B cell (primary cell): Measurements from ENCODE around the gene CTNNA3. TPM values are rescaled to one million over a fixed set of nuclear protein-coding genes. Genes with fewer than 3 reads are reported as not detected.

Experiments used
- ATAC-seq: fragments of 200-7000 bp; cut with Tn5 transposase; one replicate; pipeline ENCODE4 v1.10.0; 2021; ENCODE audit warnings: low read depth, mild to moderate bottlenecking, moderate number of reproducible peaks, moderate library complexity
- CTCF ChIA-PET: fragments of 350-600 bp; sonication (Branson Sonifier 250); formaldehyde crosslinking; loops from one replicate; lab custom pipeline; 2021; ENCODE audit warnings: antibody characterized with exemption, inconsistent platforms; lab: Charles Lee
- POLR2A ChIA-PET: fragments of 350-600 bp; sonication (Branson Sonifier 250); formaldehyde crosslinking; loops from one replicate; lab custom pipeline; 2021; ENCODE audit warnings: antibody characterized with exemption; lab: Charles Lee
- DNase-seq: peaks from one replicate; pipeline ENCODE4 v3.0.0; 2013
- H2AFZ ChIP-seq: 2 replicates; pipeline ENCODE4 v1.6.1; 2012; ENCODE audit warnings: mild to moderate bottlenecking, low read depth, low read length; ENCODE audit not compliant: insufficient read depth, poor library complexity, severe bottlenecking
- H3K27ac ChIP-seq, 2 donors: 1 replicate in 1 of 2; 2 replicates in 1 of 2; pipeline ENCODE4 v1.5.1; 2012 to 2013; ENCODE audit warnings: low read length in 2 of 2, mild to moderate bottlenecking in 2 of 2, moderate library complexity in 1 of 2
- H3K27me3 ChIP-seq, 4 experiments: fragments of 200-600 bp in 1 of 4; sonication (generic) in 1 of 4; replicated peaks in 1 of 4; 1 replicate in 2 of 4; 2 replicates in 2 of 4; pipeline versions ENCODE4 v1.6.1 to v1.7.0; 2013 to 2016; ENCODE audit warnings: low read length in 3 of 4, mild to moderate bottlenecking in 2 of 4, mixed read lengths in 1 of 4, moderate library complexity in 1 of 4; ENCODE audit not compliant: insufficient read depth in 4 of 4, control insufficient read depth in 3 of 4; ENCODE audit errors: control extremely low read depth in 1 of 4
- H3K36me3 ChIP-seq, 2 experiments: replicated peaks in 1 of 2; 1 replicate in 1 of 2; 2 replicates in 1 of 2; pipeline versions ENCODE4 v1.6.1 to v1.7.1; 2013; ENCODE audit warnings: low read length in 1 of 2; ENCODE audit not compliant: insufficient read depth in 2 of 2, control insufficient read depth in 1 of 2; ENCODE audit errors: control extremely low read depth in 1 of 2, extremely low read depth in 1 of 2
- H3K4me1 ChIP-seq, 2 donors: fragments of 200-600 bp in 1 of 2; sonication (generic) in 1 of 2; 1 replicate in 1 of 2; 2 replicates in 1 of 2; pipeline versions ENCODE4 v1.5.1 to v1.6.1; 2013 to 2017; ENCODE audit warnings: low read length in 2 of 2; ENCODE audit not compliant: control insufficient read depth in 2 of 2, insufficient read depth in 2 of 2
- H3K4me2 ChIP-seq: replicated peaks from 2 replicates; pipeline ENCODE3; 2012; ENCODE audit warnings: mild to moderate bottlenecking, low read depth, low read length; ENCODE audit not compliant: poor library complexity, severe bottlenecking
- H3K4me3 ChIP-seq, 5 experiments: fragments of 200-600 bp in 1 of 5; sonication (generic) in 1 of 5; 1 replicate in 3 of 5; 2 replicates in 2 of 5; pipeline versions ENCODE4 v1.5.1 to v1.7.0; 2011 to 2016; ENCODE audit warnings: low read length in 4 of 5, mild to moderate bottlenecking in 4 of 5, low read depth in 2 of 5, control low read depth in 1 of 5, moderate library complexity in 1 of 5; ENCODE audit not compliant: insufficient read depth in 1 of 5; ENCODE audit errors: control extremely low read depth in 1 of 5, extremely low read depth in 1 of 5
- H3K79me2 ChIP-seq: fragments of 200-600 bp; sonication (generic); one replicate; pipeline ENCODE4 v1.6.0; 2016; ENCODE audit warnings: low read length; ENCODE audit not compliant: control insufficient read depth, insufficient read depth
- H3K9ac ChIP-seq: fragments of 200-600 bp; sonication (generic); 2 replicates; pipeline ENCODE4 v1.6.1; 2017; ENCODE audit warnings: mild to moderate bottlenecking, low read length, moderate library complexity
- H3K9me3 ChIP-seq, 3 donors: one replicate each; pipeline versions ENCODE4 v1.6.1 to v1.7.1; 2013; ENCODE audit warnings: low read length in 2 of 3; ENCODE audit not compliant: control insufficient read depth in 2 of 3, insufficient read depth in 1 of 3; ENCODE audit errors: control extremely low read depth in 1 of 3
- H4K20me1 ChIP-seq: 2 replicates; pipeline ENCODE4 v1.6.0; 2012; ENCODE audit warnings: mild to moderate bottlenecking, low read length; ENCODE audit not compliant: insufficient read depth, control insufficient read depth, poor library complexity, severe bottlenecking
- H3K27ac Mint-ChIP-seq: one replicate; pipeline ENCODE4 v1.8.0; 2021; ENCODE audit warnings: mixed read lengths
- H3K27me3 Mint-ChIP-seq: one replicate; pipeline ENCODE4 v1.8.0; 2021; ENCODE audit warnings: mixed read lengths
- H3K4me1 Mint-ChIP-seq: one replicate; pipeline ENCODE4 v1.8.0; 2021; ENCODE audit warnings: mixed read lengths
- H3K4me3 Mint-ChIP-seq: one replicate; pipeline ENCODE4 v1.8.0; 2021; ENCODE audit warnings: mixed read lengths
- H3K9me3 Mint-ChIP-seq: one replicate; pipeline ENCODE4 v1.8.0; 2022; ENCODE audit warnings: mixed read lengths; ENCODE audit not compliant: insufficient read depth
- CTCF ChIP-seq: fragments of 200-600 bp; IDR thresholded peaks from one replicate; pipeline ENCODE4 v1.8.0; 2022; ENCODE audit warnings: antibody characterized with exemption, mild to moderate bottlenecking
- EZH2 ChIP-seq: IDR thresholded peaks from 2 replicates; pipeline ENCODE4 v1.6.1; 2012; ENCODE audit warnings: borderline replicate concordance, low read depth, mild to moderate bottlenecking, moderate library complexity, low read length; ENCODE audit not compliant: insufficient read depth, poor library complexity, severe bottlenecking
- WGBS: methylation state at CpG from one replicate; pipeline ENCODE4 v1.1.5; 2013; ENCODE audit warnings: missing lambda C conversion rate; ENCODE audit not compliant: insufficient coverage; 5-methylcytosine and 5-hydroxymethylcytosine counted together
- intact Hi-C: fragments of 100-400 bp; cut with micrococcal nuclease; formaldehyde crosslinking; loops from one replicate; pipeline ENCODE4 v1.10.0; 2022
- polyA plus RNA-seq: library from polyadenylated mRNA; depleted of rRNA; stranded (reverse); fragments of >200 nt; gene quantifications from 2 replicates; pipeline ENCODE4 v1.2.3, GENCODE V29; 2012
- total RNA-seq, 2 donors: library from RNA; stranded (reverse); fragments of 120-200 nt in 1 of 2; gene quantifications; 1 replicate in 1 of 2; 2 replicates in 1 of 2; pipeline versions ENCODE4 v1.2.3 to v1.2.4, GENCODE V29; 2013 to 2022

The CTNNA3 gene
- total and polyA plus RNA-seq, 2 donors (not counting 1 experiment from before 2014, with no cell fraction given): 0.01 TPM; not detected in 1

GRCh38 chr10:66843396-66843795, 852.6 kb downstream of the CTNNA3 start:
- no peaks in the 10 kb centered on the region for H3K4me1 Mint-ChIP-seq
- ChIA-PET POLR2A (no interaction called here), CTCF (no interaction called here)
- ATAC-seq (no peak), DNase-seq (no peak)
- WGBS: no CpG with 5 or more reads among the region's 1 CpG
- H3K9me3 ChIP-seq: no peaks in the 10 kb centered on the region
- H3K27me3 ChIP-seq: no peaks in the 10 kb centered on the region
- H3K27ac Mint-ChIP-seq: no peak overlapping the region
- no peaks in the 10 kb centered on the region for H3K27me3 Mint-ChIP-seq
- no peak overlapping the region for H3K4me3 Mint-ChIP-seq
- no peak overlapping the region for H3K4me3 ChIP-seq
- no peaks in the 10 kb centered on the region for H3K4me1 ChIP-seq
- H3K79me2 ChIP-seq: no peaks in the 10 kb centered on the region
- TF ChIP-seq EZH2 (no peak), CTCF (no peak)
- H3K9me3 Mint-ChIP-seq: no peaks in the 10 kb centered on the region
- H2AFZ ChIP-seq: no peak overlapping the region
- H3K36me3 ChIP-seq: no peaks in the 10 kb centered on the region
- H3K4me2 ChIP-seq: no peak overlapping the region
- H3K27ac ChIP-seq: no peak overlapping the region
- intact Hi-C loops: no loop called here
- no peaks in the 10 kb centered on the region for H4K20me1 ChIP-seq
- H3K9ac ChIP-seq: no peak overlapping the region

DNA sequence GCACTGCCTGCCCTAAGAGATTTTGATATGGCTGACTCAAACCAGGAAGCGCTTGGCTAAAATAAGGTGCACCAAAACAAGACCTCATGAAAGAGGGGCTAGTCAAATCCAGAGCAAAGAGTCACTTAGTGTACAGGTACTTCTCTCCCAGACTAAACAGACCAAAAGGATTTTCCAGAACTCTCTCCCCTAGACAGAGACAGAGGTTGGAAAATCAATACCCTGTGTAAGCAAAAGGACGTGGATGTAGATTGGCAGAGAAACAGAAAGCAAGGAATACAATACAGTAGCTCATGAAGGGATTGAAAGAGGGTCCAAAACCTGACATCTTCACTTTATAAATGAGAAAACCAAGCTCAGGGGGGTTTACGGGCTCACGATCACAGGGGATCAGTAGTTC, 853.1 kb downstream of the CTNNA3 start:
- Histone ChIP-seq H3K4me2 (no peak overlapping the region), H4K20me1 (no peaks in the 10 kb centered on the region), H3K9me3 (no peaks in the 10 kb centered on the region), H3K4me1 (no peaks in the 10 kb centered on the region), H3K36me3 (no peaks in the 10 kb centered on the region), H3K9ac (no peak overlapping the region), H3K27ac (no peak overlapping the region), H2AFZ (no peak overlapping the region), H3K4me3 (no peak overlapping the region), H3K79me2 (no peaks in the 10 kb centered on the region), H3K27me3 (no peaks in the 10 kb centered on the region)
- DNase-seq: no peak
- no peak for ATAC-seq
- no peaks in the 10 kb centered on the region for H3K9me3 Mint-ChIP-seq
- H3K4me1 Mint-ChIP-seq: no peaks in the 10 kb centered on the region
- WGBS: 100% methylated on average over 1 of the region's 4 CpGs
- no peak overlapping the region for H3K27ac Mint-ChIP-seq
- H3K4me3 Mint-ChIP-seq: no peak overlapping the region
- ChIA-PET CTCF (no interaction called here), POLR2A (no interaction called here)
- TF ChIP-seq CTCF (no peak), EZH2 (no peak)
- H3K27me3 Mint-ChIP-seq: no peaks in the 10 kb centered on the region
- intact Hi-C loops: no loop called here
